GM23338 (cell line): ENCODE measurements around the gene NRXN2. TPM values are rescaled to one million over a fixed set of nuclear protein-coding genes. Genes with fewer than 3 reads are reported as not detected.
"Not testable (repeated sequence)": the region's sequence is repeated elsewhere in the genome, so short reads cannot be mapped to it uniquely, and the experiment has no call there.

Experiments used
- ATAC-seq: fragments of 200-7000 bp; cut with Tn5 transposase; 3 replicates; pipeline ENCODE4 v1.9.1; 2020
- DNase-seq: peaks from one replicate; pipeline ENCODE4 v3.0.0-alpha.2; 2015; ENCODE audit warnings: low spot score
- H2AFZ ChIP-seq: fragments of 200-600 bp; sonication (generic); 2 replicates; pipeline ENCODE4 v1.8.0; 2016; ENCODE audit warnings: antibody characterized with exemption, mild to moderate bottlenecking, moderate library complexity
- H3F3A ChIP-seq: fragments of 200-600 bp; sonication (generic); replicated peaks from 2 replicates; pipeline ENCODE4 v1.8.0; 2017; ENCODE audit warnings: antibody characterized with exemption, mixed run types, low read depth
- H3K27ac ChIP-seq: fragments of 200-600 bp; sonication (generic); 2 replicates; pipeline ENCODE4 v1.6.1; 2016; ENCODE audit warnings: low read depth
- H3K27me3 ChIP-seq: fragments of 200-600 bp; sonication (generic); 2 replicates; pipeline ENCODE4 v1.8.0; 2016; ENCODE audit warnings: mild to moderate bottlenecking, mixed run types, moderate library complexity; ENCODE audit not compliant: insufficient read depth
- H3K36me3 ChIP-seq: fragments of 200-600 bp; sonication (generic); 2 replicates; pipeline ENCODE4 v1.8.0; 2016; ENCODE audit warnings: mild to moderate bottlenecking; ENCODE audit not compliant: insufficient read depth
- H3K4me1 ChIP-seq: fragments of 200-600 bp; sonication (generic); 2 replicates; pipeline ENCODE4 v1.8.0; 2016; ENCODE audit warnings: mild to moderate bottlenecking, moderate library complexity; ENCODE audit not compliant: insufficient read depth
- H3K4me2 ChIP-seq: fragments of 200-600 bp; sonication (generic); 2 replicates; pipeline ENCODE4 v1.7.1; 2017; ENCODE audit warnings: mixed run types
- H3K4me3 ChIP-seq: fragments of 200-600 bp; sonication (generic); 2 replicates; pipeline ENCODE4 v1.6.1; 2016; ENCODE audit warnings: mixed run types
- H3K79me2 ChIP-seq: fragments of 200-600 bp; sonication (generic); replicated peaks from 2 replicates; pipeline ENCODE4 v1.8.0; 2017; ENCODE audit warnings: mild to moderate bottlenecking; ENCODE audit not compliant: insufficient read depth
- H3K9me2 ChIP-seq: fragments of 200-600 bp; sonication (generic); 2 replicates; pipeline ENCODE4 v1.8.0; 2017; ENCODE audit not compliant: insufficient read depth
- H4K20me1 ChIP-seq: fragments of 200-600 bp; sonication (generic); replicated peaks from 2 replicates; pipeline ENCODE4 v1.8.0; 2017; ENCODE audit warnings: mild to moderate bottlenecking; ENCODE audit not compliant: insufficient read depth
- H3K27ac Mint-ChIP-seq: 2 replicates; pipeline ENCODE4 v1.8.0; 2020; ENCODE audit warnings: inconsistent platforms, mild to moderate bottlenecking, moderate library complexity, mixed read lengths
- H3K27me3 Mint-ChIP-seq: 3 replicates; pipeline ENCODE4 v1.8.0; 2022; ENCODE audit warnings: low read depth, mild to moderate bottlenecking, moderate library complexity, mixed read lengths, inconsistent platforms; ENCODE audit not compliant: insufficient read depth, poor library complexity
- H3K36me3 Mint-ChIP-seq: 3 replicates; pipeline ENCODE4 v1.8.0; 2021; ENCODE audit warnings: low read depth, mild to moderate bottlenecking, inconsistent platforms, moderate library complexity, mixed read lengths
- H3K4me1 Mint-ChIP-seq: 3 replicates; pipeline ENCODE4 v1.8.0; 2020; ENCODE audit warnings: mild to moderate bottlenecking, inconsistent platforms, mixed read lengths
- H3K4me3 Mint-ChIP-seq: 3 replicates; pipeline ENCODE4 v1.8.0; 2021; ENCODE audit warnings: moderate library complexity, mild to moderate bottlenecking, inconsistent platforms, mixed read lengths
- H3K9me3 Mint-ChIP-seq: 3 replicates; pipeline ENCODE4 v1.8.0; 2020; ENCODE audit warnings: moderate library complexity, mild to moderate bottlenecking, inconsistent platforms, mixed read lengths
- EZH2phosphoT487 ChIP-seq: fragments of 200-600 bp; sonication (generic); IDR thresholded peaks from one replicate; pipeline ENCODE4 v1.8.1; 2018; ENCODE audit warnings: antibody characterized with exemption; ENCODE audit not compliant: unreplicated experiment
- ZNF331 ChIP-seq: fragments of 250-450 bp; sonication (Bioruptor Pico); IDR thresholded peaks from 2 replicates; pipeline ENCODE4 v1.5.0; 2020; ENCODE audit warnings: low read depth, mild to moderate bottlenecking, moderate library complexity
- polyA plus RNA-seq: library from polyadenylated mRNA; unstranded; fragments of >200 nt; fragmentation: Nextera tagmentation; extraction: Ambion mirVana; gene quantifications from 2 replicates; pipeline ENCODE4 v1.2.1, GENCODE V29; 2016
- total RNA-seq: library from RNA; depleted of rRNA; stranded (reverse); fragments of >200 nt; shearing (Covaris generic); gene quantifications from 2 replicates; pipeline ENCODE4 v1.2.3, GENCODE V29; 2014
- TF ChIP-seq, protein P1 (sequence below): IDR thresholded peaks from one replicate; pipeline ENCODE4 v1.6.1; 2018; ENCODE audit warnings: antibody characterized with exemption; ENCODE audit not compliant: unreplicated experiment
- TF ChIP-seq, protein P2 (sequence below), 2 experiments: fragments of 200-600 bp in 1 of 2; sonication (generic) in 1 of 2; conservative IDR thresholded peaks; 2 replicates each; pipeline versions ENCODE4 v1.5.1 to v1.6.1; 2016 to 2017; ENCODE audit warnings: antibody characterized with exemption in 2 of 2, low read depth in 2 of 2, mild to moderate bottlenecking in 2 of 2, moderate library complexity in 1 of 2

The NRXN2 gene
- total and polyA plus RNA-seq, 2 experiments from 2014 or later, result 3.4 to 17.0 TPM

DNA sequence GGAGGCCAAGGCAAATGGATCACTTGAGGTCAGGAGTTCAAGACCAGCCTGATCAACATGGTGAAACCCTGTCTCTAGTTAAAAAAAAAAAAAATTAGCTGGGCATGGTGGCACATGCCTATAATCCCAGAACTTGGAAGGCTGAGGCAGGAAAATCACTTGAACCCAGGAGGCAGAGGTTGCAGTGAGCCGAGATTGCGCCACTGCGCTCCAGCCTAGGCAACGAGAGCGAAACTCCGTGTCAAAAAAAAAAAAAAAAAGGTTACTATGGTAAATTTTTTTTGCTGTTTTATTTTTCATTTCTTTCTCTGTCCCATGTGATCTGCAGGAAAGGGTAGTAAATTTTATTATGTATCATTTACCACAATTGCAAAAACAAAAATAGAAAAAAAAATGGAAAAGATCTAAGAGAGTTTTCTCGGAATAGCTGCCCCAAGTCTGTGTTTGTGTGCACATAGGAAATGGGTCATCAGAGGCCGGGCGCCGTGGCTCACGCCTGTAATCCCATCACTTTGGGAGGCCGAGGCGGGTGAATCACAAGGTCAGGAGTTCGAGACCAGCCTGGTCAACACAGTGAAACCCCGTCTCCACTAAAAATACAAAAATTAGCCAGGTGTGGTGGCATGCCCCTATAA lies 58.6 kb downstream of the NRXN2 start:
- H4K20me1 ChIP-seq, H3K27me3 ChIP-seq, H3K27ac ChIP-seq, H3K4me2 ChIP-seq, H3K4me1 Mint-ChIP-seq, H3K27ac Mint-ChIP-seq, ATAC-seq, H3K4me1 ChIP-seq, H3F3A ChIP-seq, H3K4me3 Mint-ChIP-seq, H3K9me3 Mint-ChIP-seq, H3K4me3 ChIP-seq, DNase-seq, H2AFZ ChIP-seq, H3K36me3 Mint-ChIP-seq, H3K27me3 Mint-ChIP-seq, H3K79me2 ChIP-seq, H3K9me2 ChIP-seq, H3K36me3 ChIP-seq: not testable (repeated sequence)

GRCh38 chr11:64663656-64664055 lies 59.3 kb downstream of the NRXN2 start:
- Histone ChIP-seq H3K27me3 (no peaks in the 10 kb centered on the region), H3K4me1 (no peaks in the 10 kb centered on the region), H3K36me3 (no peaks in the 10 kb centered on the region), H3K9me2 (peaks cover 4% of the 10 kb centered on the region; the same call in 1 of the 2 replicates), H3K4me3 (no peak overlapping the region), H2AFZ (no peak overlapping the region), H3K79me2 (no peaks in the 10 kb centered on the region), H4K20me1 (no peaks in the 10 kb centered on the region), H3K4me2 (no peak overlapping the region), H3K27ac (no peak overlapping the region), H3F3A (no peaks in the 10 kb centered on the region)
- TF ChIP-seq, protein P1, sequence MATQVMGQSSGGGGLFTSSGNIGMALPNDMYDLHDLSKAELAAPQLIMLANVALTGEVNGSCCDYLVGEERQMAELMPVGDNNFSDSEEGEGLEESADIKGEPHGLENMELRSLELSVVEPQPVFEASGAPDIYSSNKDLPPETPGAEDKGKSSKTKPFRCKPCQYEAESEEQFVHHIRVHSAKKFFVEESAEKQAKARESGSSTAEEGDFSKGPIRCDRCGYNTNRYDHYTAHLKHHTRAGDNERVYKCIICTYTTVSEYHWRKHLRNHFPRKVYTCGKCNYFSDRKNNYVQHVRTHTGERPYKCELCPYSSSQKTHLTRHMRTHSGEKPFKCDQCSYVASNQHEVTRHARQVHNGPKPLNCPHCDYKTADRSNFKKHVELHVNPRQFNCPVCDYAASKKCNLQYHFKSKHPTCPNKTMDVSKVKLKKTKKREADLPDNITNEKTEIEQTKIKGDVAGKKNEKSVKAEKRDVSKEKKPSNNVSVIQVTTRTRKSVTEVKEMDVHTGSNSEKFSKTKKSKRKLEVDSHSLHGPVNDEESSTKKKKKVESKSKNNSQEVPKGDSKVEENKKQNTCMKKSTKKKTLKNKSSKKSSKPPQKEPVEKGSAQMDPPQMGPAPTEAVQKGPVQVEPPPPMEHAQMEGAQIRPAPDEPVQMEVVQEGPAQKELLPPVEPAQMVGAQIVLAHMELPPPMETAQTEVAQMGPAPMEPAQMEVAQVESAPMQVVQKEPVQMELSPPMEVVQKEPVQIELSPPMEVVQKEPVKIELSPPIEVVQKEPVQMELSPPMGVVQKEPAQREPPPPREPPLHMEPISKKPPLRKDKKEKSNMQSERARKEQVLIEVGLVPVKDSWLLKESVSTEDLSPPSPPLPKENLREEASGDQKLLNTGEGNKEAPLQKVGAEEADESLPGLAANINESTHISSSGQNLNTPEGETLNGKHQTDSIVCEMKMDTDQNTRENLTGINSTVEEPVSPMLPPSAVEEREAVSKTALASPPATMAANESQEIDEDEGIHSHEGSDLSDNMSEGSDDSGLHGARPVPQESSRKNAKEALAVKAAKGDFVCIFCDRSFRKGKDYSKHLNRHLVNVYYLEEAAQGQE, result no peak
- TF ChIP-seq ZNF331 (CRISPR knock-in tag) (no peak), EZH2phosphoT487 (no peak)
- TF ChIP-seq, protein P2, sequence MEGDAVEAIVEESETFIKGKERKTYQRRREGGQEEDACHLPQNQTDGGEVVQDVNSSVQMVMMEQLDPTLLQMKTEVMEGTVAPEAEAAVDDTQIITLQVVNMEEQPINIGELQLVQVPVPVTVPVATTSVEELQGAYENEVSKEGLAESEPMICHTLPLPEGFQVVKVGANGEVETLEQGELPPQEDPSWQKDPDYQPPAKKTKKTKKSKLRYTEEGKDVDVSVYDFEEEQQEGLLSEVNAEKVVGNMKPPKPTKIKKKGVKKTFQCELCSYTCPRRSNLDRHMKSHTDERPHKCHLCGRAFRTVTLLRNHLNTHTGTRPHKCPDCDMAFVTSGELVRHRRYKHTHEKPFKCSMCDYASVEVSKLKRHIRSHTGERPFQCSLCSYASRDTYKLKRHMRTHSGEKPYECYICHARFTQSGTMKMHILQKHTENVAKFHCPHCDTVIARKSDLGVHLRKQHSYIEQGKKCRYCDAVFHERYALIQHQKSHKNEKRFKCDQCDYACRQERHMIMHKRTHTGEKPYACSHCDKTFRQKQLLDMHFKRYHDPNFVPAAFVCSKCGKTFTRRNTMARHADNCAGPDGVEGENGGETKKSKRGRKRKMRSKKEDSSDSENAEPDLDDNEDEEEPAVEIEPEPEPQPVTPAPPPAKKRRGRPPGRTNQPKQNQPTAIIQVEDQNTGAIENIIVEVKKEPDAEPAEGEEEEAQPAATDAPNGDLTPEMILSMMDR (conservative IDR thresholded peaks at IDR 0.05; ENCODE audit: low read depth in 2 of 2), result no peak
- ATAC-seq (no peak), DNase-seq (no peak)
- Mint-ChIP-seq H3K27me3 (peaks cover 5% of the 10 kb centered on the region), H3K36me3 (peaks cover 4% of the 10 kb centered on the region; the same call in 1 of the 3 replicates), H3K4me3 (no peak overlapping the region), H3K9me3 (no peaks in the 10 kb centered on the region), H3K4me1 (no peaks in the 10 kb centered on the region; the same call in 1 of the 3 replicates), H3K27ac (no peak overlapping the region)
